Fibroblast of upper back skin (primary cell): ENCODE results near the gene CD248.
"Not testable (repeated sequence)": the region's sequence is repeated elsewhere in the genome, so short reads cannot be mapped to it uniquely, and the experiment has no call there.

Experiments
- DNase-seq: peaks from one replicate; pipeline ENCODE4 v3.0.0-alpha.2; 2013

The CD248 gene

DNA sequence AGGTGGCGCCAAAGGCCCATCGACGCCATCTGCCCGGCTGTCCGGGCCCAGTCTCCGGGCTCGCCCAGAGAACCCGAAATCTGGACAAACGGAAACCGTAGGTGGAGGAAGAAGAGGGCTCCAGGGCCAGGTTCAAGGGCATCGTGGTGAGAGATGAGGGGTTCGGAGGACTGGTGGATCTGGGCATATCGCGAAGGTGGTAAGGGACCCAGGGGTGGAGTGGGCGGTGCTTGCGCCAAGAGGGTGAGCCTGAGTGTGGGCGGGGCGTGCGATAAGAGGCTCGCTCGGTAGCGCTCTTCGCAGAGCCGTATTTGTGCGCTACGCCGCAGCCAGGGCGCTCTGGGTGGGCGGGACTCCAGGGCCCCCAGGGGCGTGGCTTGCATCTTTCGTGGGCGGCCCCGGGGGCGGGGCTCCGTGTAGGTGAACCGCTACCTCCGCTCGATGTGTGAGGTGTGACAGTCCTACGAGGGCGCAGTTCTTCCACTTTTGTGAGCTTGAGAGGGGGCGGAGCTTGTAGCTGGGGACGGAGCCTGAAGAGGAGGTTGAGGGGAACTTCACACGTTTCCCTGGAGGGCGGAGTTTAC, 4.8 kb downstream of the CD248 start:
- peak; percentile 90 for DNase-seq

- no peak for DNase-seq
These were observed 5.3 kb downstream of the CD248 start for GRCh38 chr11:66311470-66311964.

DNA sequence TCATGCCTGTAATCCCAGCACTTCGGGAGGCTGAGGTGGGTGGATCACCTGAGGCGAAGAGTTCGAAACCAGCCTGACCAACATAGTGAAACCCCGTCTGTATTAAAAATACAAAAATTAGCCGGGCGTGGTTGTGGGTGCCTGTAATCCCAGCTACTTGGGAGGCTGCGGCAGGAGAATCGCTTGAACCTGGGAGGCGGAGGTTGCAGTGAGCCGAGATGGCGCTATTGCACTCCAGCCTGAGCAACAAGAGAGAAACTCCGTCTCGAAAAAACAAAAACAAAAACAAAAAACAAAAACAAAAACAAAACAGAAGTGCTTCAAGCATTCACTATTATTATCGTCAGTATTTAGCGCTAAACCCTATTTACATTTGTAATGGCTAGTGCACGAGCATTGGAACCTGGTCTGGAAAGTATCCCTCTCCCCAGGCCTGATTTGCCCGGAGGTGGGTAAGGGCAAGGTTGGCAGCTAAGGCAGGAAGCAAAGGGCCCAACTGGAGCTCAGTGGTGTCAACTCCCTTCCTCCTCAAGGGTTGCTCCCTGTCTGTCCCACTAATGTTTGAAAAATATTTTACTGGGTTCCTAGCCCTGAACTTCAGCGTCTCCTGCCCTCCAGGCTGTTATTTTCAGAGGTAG, 5.9 kb downstream of the CD248 start:
- not testable (repeated sequence) for DNase-seq

DNA sequence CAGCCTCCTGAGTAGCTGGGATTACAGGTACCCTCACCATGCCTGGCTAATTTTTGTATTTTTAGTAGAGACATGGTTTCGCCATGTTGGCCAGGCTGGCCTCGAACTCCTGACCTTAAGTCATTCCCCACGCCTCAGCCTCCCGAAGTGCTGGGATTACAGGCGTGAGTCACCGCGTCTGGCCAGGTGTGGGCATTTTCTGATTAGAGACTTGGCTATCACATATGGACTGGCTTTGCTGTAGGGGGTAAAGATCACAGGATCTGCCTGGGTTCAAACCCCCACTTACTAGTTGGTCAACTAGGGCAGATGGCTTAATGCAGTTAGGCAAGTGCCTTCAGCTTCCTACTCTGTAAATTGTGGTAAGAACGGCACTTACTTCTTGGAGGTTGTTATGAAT, 6.5 kb downstream of the CD248 start:
- no peak for DNase-seq

DNA sequence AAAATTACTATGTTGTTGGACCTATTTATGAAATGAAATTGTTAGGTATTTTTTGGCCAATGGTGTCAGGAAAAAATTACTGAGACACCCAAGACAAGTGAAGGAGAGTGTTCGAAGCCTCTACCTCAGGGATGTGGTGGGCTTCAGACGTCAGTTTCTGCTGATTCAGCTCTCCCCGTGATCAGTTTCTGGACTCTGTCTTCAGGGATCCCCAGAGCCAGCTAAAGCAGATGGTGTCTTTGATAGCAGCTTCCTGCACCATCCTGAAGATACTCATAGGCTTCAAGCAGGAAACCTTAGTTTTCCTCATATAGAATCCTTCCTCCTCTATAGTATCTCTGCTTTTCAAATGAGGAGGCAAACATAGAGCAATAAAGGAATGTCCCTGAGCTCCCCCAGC, 7.4 kb downstream of the CD248 start:
- no peak for DNase-seq

DNA sequence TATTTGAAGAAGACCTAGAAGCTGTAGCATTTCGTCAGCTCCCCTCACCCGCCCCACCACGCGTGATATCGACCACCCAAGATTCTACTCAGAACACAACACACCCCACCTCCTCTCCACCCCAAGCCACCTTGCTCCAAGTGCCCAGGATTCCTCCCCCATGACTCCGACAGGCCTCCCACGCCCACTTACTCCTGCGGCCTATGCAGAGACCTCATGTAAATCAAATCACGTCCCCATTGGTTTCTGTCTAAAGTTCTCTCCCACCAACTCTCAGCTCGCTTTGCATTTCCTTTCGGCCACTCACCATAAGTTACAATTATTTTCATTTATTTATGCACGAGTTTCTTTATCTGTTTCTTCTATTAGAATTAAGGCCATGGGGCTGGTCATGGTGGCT, 14.2 kb downstream of the CD248 start:
- DNase-seq: no peak

DNA sequence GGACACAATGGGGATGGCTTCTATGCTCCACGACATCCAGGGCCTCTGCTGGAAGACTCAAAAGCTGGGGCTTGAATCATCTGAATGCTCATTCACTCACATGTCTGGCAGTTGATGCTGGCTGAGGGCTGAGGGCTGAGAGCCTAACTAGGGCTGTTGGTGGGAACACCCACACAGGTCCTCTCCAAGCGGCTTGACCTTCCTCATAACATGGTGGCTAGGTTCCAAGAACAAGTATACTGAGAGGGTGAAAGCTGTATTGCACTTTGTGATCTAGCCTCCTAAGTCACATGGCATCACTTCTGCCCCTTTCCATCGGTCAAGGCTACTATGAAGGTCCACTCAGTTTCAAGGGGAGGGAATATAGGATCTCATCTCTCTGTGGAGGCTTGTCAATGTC, 17.7 kb downstream of the CD248 start:
- no peak for DNase-seq

GRCh38 chr11:66297610-66298009, 19.2 kb downstream of the CD248 start:
- no peak for DNase-seq

DNA sequence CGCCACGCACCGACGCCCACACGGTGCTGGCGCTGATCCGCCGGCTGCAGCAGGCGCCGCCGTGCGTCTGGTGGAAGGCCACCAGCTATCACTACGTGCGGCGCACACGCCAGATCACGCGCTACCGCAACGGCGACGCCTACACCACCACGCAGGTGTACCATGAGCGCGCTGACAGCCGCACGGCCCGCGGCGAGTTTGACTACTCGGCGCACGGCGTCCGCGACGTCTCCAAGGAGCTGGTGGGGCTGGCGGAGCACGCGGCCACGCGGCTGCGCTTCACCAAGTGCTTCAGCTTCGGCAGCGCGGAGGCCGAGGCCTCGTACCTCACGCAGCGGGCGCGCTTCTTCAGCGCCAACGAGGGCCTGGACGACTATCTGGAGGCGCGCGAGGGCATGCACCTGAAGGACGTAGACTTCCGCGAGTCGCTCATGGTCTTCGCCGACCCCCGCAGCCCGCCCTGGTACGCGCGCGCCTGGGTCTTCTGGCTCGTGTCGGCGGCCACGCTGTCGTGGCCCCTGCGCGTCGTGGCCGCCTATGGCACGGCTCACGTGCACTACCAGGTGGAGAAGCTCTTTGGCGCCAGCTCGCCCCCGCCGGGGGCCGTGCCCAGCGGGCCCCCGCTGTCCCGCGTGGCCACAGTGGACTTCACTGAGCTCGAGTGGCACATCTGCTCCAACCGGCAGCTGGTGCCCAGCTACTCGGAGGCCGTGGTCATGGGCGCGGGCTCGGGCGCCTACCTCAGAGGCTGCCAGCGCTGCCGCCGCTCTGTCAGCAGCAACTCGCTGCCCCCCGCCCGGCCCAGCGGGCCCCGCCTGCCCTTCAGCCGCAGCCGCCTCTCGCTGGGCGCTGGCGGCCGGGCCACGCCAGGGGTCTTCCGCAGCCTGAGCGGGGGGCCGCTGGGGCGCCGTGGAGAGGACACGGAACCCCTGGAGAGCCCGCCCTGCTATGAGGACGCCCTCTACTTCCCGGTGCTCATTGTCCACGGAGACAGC, 21.9 kb downstream of the CD248 start:
- no peak for DNase-seq

- no peak for DNase-seq
These were observed 22.8 kb downstream of the CD248 start for GRCh38 chr11:66293777-66294625.

DNA sequence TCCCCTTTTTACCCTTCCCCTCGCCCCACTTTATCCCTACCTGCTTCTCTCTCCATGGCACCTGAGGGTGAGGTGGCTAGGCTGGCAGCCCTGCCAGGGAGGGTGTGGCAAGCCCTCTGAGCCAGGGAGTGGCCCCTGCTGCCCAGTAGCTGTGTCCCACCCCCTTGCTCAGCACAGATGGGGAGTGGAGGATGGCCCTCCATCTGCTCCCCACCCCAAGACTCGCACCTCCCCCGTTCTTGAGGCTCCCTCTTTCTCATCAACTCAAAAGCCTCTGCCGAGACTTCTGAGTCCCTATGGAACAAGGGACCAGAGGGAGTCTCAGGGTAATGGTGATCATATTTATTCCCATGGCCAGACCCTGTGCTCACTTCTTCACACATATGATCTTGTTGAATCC, 23.5 kb downstream of the CD248 start:
- no peak for DNase-seq

DNA sequence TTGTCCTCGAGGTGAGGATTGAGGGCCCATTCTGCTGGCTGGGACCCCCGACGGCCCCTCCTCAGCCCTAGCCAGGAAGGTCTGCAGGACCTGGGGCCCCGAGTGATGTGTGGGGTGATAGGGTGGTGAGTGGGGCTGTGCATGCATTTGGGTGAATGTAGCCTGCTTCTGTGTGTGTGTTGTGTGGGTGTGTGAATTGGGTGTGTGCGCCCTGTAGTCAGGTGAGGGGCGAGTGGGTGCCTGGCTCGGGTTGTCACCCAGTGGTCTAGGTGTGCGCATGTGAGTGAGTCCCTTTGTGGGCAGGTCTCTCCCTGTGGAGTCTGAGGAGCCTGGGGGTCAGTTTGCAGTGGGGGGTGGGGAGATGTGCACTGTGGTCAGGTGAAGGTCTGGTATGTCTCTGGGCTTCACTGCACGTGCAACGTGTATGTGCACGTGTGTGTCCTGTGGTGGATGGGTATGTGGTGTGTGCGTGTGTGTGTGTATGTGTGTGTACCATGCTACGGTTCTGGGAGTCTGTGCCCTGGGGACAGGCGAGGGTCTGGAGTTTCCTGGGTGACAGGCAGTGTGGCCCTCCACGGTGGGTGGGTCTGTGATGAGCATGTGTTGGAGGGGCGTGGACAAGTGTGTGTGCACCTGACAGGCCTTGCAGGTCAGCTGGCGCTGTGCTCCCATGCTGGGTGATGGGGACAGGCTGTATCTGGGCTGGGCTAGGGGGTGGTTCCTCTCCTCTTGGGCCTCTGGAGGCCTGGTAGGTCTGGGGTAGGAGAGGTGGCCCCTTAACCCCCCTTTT, 24.1 kb downstream of the CD248 start:
- DNase-seq: no peak

DNA sequence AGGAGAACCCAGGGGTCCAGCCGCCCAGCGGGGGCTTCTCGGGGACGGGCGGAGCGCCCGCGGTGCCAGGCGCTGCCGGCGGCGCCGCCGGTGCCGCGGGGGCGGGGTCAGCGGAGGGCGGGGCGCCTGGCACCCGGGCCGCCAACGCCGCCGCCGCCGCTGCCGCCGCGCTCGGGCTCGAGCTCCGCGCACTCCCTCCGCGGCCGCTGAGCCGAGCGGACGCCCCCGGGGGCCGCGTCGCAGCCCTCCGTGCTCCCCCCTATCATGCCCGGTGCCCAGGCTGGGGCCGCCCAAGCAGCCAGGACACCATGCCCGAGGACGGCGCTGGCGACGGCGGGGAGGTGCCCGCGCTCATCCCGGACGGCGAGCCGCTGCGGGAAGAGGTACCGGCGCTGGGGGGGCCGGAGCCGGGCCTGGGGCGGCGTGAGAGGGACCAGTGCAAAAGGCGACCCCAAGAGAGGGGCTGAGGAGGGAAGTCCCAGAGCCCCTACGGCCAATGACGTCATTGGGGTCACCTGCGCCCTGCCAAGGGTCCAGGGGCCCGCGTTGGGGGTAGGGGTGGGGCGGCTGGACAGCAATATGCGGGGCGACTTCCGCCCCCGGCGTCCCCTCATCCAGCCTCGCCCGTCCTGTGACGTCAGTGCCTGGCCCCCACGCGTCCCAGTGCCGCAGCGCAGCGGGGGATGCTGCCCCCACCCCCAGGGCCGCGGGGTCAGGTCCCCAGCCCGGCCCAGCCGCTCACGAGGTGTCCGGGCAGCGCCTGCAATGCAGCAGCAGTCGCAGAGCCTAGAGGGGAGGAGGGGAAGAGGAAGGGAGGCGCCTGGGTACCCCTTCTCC, 24.9 kb downstream of the CD248 start, which contains the start of gene TMEM151A:
TSS of gene TMEM151A (plus strand) at position 189 of the 837 bp plus-strand sequence. CDS start at position 309, 120 bp downstream.
- no peak for DNase-seq

GRCh38 chr11:66291303-66291705, 25.5 kb downstream of the CD248 start:
- DNase-seq: no peak

DNA sequence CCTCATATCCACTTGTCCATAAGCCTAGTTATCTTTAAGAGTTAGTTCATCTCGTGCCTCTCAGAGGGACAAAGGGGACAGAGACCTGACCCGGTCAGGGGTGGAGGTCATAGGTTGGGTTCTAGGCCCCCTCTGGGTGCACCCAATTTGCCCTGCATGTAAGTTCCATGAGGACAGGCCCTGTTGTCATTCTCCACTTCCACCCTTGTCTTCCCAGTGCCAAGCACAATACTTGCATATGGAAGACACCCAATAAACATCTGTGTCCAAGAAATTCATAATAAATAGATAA, 26.6 kb downstream of the CD248 start:
- DNase-seq: no peak

DNA sequence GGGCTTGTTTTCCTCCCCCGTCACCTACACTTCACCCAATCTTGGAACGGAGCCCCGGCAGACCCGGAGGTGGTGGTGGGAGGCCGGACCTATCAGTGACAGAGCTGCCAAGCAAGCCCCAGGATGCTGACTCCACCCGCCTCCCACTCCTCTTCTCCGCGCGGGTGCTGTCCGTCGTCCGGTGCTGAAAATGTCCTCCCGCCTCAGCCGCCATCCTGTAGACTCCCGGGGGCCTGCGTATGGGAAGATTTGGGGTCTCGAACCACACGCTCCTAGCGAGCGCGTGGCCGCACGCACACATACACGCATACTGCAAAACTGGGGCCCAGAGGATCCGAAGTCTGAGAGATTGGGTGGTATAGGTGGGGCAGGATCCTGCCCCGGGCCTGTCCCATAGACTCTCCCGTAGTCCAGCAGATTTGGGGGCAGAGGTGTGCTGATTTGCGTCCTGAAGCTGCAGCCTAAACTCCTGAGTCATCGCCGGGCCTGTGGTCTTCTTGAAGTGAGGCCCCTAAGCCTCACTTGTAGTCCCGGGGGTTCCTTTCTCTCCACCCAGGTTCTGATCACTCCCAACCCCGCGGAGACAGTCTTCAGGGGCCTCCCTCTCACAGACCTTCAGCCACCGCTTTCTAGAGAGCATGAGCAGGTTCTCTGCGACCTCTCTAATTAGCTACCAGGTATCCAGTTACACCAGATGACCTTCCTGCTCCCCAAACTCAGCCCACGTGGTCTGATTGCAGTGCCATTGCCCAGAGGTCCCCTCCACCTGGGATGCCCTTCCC, 27.1 kb downstream of the CD248 start:
- DNase-seq: no peak

- peak; percentile 100 for DNase-seq
These were observed 27.9 kb downstream of the CD248 start, which contains the start of gene YIF1A for GRCh38 chr11:66288671-66289547. TSS of gene YIF1A (minus strand) at chr11:66289143. CDS start at chr11:66288985, 158 bp downstream.

GRCh38 chr11:66287889-66288670, 28.8 kb downstream of the CD248 start:
- DNase-seq: no peak
